Pons (tissue), 1 donor: Measurements from ENCODE around the gene USH1G.

Experiments used
- DNase-seq: peaks from one replicate; pipeline ENCODE4 v3.0.0-alpha.2; 2016; ENCODE audit warnings: low spot score

Gene USH1G

DNA sequence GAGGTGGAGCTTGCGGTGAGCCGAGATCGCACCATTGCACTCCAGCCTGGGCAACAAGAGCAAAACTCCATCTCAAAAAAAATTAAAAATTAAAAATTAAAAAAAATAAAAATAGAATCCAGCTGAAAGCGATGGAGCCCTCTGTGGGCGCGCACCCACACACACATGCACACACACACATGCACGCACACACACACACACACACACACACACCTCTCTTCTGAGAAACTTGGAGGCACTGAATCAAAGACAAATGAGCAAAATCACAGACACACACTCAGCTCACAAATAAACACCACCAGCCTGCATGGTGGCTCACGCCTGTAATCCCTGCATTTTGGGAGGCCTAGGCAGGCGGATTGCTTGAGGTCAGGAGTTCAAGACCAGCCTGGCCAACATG, 20.0 kb downstream of the USH1G start:
- no peak for DNase-seq

DNA sequence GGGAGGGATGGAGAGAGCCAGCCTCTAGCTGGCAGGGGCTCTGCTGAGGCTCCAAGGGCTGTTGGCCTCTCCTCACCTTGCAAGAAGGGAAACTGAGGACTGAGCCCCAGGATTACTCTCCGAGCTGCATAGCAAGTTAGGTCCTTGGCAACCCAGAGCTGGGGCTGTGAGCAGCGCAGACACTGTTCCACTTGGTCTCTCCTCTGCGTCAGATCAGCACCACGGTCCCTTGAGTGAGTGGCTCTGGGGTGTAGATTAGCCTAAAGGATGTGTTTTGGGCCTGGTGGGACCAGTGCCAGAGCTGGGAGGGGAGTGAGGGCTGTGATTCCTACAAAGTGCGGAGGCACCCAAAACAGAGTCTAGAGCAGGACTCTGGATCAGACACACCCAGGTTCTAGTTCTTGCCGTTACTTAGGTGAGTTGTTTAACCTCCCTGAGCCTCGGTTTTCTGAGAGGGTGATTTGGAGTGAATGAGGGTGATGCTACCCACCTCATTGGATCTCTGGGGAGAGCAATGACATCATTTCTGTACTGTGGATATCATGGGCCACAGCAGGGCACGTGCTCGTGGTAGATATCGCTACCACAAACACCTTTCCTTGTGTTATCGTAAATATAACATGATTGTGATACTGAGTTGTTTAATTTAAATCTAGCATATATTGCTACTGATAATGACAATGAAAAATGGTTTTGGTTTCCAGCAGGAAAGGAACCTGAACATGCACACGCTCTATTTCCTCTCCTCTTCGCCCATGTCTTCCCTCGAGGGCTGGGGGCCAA, 21.5 kb downstream of the USH1G start:
- DNase-seq = no peak

DNA sequence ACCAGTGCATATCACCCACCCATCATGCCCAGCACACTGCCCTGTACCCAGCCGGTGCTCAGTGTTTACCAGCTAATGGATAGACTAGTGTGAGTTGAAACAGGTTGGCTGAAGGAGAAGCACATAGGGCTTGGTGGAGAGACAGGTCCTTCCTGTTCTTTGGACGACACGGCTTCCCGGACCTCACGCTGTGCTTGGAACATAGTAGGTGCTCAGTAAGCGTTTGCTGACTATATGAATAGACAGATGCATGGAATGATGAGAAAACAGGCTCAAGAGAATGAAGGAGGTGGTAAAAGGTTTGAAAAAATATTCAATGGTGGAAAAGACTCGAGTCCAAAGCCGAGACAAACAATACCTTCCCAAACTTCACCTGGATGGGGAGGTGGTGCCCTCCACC, 22.8 kb downstream of the USH1G start:
- no peak for DNase-seq

DNA sequence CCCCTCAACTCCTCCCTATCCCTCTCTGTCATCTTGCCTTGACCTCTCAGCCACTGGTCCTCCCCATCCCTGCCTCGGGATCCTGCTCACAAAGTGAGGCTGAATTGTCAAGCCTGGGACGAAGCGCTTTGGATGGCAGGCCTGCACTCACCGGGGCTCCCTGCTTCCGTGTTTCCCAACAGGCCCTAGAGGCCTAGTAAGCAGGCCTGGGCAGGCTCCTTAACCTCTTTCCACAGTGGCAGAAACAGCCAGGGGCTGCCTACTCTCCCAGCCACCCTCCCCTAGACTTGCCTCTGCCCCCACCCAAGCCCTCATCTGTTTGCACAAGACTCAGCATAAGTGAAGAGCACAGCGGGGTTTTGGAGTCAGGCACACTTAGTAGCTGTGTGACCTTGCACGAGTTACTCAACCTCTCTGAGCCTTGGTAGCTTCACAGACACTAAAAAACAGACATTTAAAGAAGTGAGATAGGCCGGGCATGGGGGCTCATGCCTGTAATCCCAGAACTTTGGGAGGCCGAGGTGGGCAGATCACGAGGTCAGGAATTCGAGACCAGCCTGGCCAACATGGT, 24.6 kb downstream of the USH1G start:
- DNase-seq = no peak

DNA sequence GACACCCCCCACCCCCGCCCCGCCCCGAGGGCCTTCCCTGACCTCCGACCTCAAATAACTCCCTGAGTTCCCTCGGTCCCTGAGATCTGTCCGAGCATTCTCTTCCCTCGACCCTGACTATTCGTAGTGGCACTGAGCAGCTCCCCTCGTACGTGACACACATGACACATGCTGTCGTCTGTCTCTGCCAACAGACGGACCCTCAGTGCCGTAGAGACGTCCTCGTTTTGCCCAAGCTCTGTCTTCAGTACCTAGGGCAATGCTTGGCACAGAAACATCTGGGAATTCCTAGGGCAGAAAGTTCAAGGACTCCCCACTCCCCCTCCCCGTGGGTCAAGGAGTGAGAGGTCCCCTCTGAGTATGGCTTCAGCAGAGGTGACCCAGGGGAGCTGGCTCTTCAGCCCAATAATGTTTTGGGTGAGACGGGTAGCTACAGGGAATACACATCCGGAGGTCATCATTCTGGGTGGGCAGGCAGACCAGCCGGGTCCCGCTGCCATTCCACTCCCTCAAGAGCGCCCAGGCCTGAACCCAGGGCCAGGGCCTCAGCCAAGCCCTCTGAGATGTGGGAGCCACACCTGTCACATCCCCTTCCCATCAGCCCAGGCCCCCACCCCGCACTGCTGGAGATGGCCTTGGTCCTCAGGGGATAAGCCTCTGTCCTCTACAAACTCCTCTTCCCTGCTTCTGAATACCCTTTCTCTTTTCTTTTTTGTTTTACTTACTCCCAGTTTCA, 29.0 kb downstream of the USH1G start:
- DNase-seq = no peak

DNA sequence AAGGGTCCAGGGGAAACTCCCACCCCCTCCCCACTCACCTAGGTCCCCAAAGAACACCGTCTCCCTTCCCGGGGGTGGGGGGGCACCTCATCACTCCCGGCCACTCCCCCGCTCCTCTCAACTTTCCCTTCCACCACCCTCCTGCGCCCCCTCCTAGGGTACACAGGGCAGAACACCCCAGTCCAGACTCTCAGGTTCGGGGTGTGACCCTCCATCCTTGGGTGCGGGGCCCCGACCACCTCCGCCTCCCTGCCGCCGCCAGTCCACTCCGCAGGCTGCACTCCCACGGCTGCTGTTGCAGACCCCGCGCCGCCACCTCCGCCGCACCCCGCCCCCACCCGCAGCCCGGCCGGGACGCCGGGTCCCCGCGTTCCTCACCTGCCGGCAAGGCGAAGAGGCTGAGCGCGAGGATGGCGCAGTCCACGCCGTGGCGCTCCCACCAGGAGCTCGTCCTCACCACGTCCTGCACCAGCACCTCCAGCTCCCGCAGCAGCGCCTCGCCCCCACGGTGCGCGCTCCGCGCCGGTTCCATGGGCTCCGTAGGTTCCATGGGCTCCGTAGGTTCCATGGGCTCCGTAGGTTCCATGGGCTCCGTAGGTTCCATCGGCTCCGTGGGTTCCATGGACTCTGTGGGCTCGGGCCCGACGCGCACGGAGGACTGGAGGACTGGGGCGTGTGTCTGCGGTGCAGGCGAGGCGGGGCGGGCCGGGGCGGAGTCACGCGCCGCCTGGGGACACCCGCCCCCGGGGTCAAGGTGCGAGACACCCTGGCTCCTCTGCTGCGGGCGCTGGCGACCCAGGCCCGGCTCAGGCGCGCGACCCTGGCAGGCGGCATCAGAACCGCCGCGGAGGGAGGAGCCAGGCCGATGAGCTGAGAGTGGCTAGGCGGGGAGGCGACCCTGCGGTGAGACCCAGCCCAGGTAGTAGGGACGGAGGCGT, 29.8 kb downstream of the USH1G start, which contains the start of gene FADS6:
TSS of gene FADS6 (minus strand) at position 660 of the 938 bp plus-strand sequence. CDS start at position 622, 38 bp downstream.
- DNase-seq = no peak

DNA sequence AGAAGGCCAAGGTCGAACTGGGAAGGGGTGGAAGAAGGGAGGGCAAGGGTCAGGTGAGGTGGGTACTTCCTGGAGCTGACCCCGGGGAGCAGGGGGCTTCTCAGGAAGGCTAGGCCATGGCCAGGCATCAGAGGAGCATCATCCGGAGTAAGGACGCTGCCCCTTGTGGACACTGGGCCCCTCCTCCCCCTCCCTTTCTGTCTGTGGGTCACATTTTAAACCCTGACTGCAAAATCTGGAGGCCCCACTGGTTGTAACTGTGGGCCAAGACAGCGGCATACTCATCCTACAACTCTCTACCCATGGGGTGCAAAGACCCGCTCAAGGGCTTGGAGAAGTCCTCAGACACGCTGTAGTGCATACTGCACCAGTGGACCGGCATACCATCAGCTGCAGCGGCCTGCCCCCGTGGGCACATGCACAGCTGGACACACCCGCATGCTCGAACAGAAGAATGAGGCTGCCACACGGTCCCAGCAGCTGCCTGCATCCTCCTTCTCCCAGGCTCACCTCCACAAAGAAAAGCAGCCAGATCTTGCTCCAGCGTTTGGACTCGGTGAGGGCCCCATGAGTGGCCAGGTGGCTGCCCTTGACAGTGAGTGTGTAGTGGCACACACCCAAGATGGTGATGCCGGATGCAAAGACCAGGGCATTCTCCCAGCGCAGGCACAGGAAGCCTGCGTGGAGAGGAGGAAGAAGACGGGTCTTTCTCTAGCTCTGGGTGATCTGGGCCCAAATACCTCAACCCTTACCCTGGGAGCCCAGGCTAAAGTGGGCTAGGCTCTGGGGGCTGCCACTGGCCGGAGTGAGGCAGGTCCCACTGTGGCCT, 30.8 kb downstream of the USH1G start:
- DNase-seq = no peak

DNA sequence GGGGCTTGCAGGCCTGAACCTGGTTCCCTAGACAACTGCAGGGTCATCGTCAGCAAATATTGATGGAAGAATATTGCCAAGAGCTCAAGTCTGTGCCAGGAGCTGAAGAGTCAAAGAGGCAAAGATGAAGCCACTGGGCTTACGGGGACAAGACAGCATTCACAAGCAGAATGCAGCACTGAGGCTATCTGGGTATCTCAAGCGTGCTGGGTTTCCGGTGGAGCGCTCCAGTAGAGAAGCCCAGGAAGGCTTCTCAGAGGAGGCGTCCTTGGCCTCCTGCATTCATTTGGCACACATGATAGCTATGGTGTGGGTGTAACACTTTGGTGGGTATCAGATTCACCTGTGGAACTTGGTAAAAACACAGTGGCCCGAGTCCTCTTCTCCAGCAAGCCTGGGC, 32.5 kb downstream of the USH1G start:
- no peak for DNase-seq

DNA sequence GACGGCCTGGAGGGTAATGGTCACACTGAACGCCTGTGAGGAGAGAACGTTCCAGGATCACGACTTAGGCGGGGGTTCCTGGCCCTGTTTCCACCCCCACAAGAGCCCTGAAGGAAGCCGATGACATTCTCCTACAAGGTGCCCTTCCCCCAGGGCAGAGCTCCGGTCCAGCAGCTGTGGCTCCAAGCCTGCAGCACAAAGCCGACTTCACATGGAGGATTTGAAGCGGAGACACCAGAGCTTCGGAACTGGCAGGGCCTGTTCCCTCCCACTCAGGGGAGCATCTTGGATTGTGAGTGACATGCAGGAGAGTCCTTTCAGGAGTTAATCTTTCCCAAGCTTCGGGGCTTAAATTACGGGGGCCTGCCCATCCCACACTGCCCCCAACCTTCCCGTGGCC, 34.6 kb downstream of the USH1G start:
- DNase-seq = no peak

DNA sequence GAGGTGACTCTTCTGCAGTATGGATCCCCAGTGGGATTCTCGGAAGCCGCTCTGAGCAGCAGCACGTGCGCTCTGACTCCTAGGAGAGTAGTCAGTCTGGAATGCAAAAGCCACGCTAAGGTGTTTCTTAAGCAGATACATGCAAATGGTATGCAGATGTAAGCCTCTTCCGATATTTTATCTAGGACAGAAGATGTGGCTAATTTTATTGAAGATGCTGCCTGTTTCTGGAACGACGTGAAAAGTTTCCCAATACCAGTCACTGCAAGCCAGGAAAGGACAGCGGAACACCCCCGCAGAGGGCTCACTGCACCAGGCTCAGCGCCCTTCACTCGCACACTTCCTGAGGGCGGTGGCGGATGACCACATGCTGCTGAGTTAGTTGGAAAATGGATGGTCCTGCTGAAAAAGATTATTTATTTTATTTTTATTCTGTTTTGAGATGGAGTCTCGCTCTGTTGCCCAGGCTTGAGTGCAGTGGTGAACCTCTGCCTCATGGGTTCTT, 39.8 kb downstream of the USH1G start:
- no peak for DNase-seq

DNA sequence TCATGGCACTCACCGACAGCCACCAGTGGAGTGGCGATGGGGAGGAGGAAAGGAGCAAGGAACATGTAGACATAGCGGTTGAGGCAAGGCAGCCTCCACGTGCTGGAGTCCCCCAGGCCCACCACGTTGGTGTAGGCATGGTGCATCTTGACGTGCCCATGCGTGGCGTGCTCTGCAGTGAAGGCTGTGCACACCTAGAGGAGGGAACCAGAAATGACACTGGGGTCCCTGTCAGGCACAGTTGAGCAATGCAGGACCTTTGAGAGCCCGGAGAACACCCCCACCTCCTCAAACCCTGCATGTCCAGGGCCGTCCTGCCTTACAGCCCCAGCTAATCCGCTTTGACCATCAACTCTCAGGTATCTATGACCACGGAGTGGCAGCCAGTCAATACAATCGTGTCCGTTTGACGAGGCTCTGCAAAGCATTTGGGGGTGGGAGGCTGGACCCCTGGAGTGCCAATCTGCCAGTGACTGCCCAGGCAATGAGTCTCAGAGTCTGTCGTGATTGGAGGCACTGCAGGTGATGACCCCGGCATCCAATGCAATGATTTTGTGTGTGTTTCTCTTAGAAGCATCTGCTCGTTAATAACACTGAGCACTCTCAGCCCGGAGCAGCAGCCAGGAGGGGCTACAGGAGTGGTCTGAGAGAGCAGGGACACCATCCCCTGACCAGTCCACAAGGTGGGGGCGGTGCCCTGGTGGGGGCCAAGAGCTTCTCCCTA, 40.4 kb downstream of the USH1G start:
- DNase-seq = no peak

DNA sequence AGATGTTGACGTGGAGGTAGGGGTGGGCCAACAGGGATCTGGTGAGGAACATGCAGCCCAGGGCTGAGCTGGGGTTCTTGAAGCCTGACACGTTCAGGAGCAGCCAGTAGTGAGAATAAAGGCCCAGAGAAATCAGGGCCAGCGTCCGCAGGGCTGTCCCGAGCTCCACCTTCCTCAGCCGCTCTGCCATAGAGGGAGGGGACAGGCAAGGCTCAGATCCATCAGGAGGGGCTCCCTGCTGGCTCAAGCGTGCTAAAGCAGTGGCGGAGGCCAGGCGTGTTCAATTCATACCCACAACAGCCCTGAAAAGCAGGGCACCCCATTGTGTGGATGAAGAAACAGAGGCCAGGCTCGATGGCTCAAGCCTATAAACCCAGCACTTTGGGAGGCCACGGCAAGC, 42.0 kb downstream of the USH1G start:
- DNase-seq = no peak

DNA sequence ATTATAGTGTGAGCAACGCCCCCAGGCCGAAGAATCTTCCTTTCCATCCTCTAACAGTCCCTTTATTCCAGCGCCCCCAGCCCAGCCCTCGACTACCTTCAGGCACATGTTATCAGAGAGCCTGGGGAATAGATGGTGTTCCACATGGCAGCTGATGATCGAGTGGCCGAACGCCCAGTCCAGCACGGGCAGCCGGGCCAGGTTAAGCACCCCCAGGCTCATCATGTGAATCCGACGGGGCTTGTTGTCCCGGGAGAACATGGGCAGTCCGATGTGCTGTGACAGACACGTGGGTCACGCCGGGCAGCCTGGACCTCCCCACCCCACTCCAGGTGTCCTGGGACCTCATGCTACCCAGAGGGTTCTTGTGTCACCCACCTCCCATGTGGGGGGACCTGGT, 43.7 kb downstream of the USH1G start:
- no peak for DNase-seq

DNA sequence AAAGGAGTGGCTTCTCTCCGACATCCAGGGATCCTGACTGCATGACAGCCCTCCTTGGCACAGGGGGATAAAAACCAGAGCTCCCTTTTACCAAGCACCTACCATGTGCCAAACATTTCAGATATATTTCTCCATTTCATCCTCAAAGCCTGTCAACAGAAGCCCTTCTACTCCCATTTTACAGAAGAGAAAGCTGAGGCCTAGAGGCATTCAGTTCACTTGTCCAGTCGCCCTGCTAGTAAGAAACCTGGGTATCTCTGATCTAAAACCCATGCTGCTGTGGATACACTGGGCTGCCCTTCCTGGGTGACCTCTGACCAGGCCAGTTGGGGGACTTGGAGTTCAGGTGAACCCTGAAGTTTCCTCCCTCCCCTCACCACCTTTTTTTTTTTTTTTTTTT, 44.4 kb downstream of the USH1G start:
- DNase-seq = no peak

DNA sequence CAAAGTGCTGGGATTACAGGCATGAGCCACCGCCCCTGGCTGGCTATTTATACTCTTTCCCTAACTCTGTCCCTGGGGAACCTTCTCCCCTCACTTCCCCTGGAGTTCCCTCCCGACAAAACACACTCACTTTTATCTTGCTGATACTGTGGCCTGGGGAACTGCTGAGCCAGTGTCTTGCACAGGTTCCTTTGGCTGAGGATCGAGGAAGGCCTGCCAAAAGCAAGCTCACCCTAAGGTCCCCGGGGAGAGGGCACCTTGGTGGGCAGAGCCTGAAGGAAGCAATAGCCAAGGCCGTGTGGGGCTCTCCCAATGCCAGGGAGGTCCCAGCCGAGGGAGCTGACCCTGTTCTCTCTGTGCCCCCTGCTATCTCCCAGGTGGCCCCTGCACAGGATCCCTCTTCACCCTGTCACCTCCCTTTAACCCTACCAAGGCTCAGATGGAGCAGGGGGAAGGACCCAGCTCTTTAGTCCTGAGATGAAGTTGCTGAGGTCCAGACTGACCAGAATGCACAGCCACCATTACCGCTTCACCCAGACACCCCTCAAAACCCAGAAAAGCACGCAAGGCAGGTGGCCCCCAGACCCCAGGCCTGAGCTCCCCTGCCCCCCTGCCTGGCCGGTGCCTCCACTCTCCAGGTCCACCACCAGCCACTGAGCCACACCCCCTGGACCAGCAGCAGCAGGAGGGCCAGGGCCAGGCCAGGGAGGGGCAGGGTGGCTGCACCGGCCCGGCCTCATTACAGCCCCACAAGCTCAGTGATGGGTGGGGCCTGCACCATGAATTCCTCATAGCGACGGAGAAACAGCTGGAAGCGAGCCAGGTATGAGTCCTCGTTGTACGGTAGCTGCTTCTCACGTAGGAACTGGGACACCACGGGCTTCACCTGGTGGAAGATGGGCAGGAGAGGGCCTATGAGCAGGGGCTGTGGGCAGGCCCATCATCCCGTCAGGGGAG, 45.2 kb downstream of the USH1G start:
- no peak for DNase-seq

DNA sequence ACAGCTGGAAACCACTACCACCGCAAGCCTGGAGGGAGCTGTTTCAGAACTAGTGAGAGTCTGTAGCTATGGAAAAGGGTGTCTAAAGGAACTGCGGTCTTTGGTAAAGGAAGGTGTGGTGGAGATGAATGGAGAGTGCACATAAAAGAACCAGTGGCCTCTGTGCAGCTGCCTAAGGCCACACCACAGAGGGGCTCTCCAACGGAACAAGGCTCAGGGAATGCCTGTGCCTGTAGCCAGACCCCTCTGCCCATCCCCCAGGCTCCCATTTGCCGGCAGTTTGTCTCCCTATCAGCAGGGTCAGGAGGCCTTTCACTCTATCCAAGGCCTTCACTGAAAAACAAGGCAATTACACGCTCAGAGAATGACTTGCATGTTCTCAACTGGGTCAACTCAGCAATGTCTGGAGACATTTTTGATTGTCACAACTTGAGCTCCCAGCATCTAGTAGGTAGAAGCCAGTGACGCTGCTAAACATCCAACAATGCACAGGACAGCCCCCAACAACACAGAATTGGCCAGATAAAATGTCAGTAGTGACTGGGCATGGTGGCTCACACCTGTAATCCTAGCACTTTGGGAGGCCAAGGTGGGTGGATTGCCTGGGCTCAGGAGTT, 47.0 kb downstream of the USH1G start:
- DNase-seq = no peak

DNA sequence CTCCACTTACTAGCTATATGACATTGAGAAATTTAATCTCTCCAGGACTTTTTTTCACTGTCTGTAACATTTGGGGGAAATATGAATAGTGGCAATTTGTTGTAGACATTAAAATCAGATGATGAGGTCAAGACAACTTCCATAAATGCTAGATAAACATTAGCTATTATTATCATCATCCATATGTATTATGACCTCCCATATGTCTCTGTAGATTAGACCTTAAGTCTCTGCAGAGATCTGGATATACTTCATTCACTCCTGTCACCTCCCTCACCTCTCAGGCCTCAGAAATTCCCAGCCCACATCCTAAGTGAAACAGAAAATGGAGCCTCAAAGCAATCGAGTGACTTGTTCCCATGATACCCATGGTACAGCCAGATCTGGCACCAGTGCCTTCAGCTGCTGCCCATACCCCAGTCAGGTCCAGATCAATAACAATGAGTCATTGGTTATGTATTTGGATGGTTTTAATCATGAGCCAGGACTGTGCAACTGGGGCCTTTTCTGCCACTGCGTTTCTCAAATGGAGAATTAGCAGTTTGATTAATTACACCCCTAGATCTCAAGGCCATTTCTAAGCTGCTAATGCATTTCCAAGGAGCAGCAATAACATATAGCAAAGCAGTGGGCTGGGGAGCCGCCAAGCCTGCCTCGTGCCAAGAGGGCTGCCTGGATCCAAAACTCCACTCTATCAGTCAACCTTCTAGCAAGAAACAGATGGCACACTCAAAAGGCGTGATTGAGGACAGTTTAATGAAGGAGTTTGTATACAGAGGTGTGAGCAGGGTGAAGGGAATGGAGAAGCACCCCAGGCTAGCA, 47.7 kb downstream of the USH1G start:
- DNase-seq = no peak

DNA sequence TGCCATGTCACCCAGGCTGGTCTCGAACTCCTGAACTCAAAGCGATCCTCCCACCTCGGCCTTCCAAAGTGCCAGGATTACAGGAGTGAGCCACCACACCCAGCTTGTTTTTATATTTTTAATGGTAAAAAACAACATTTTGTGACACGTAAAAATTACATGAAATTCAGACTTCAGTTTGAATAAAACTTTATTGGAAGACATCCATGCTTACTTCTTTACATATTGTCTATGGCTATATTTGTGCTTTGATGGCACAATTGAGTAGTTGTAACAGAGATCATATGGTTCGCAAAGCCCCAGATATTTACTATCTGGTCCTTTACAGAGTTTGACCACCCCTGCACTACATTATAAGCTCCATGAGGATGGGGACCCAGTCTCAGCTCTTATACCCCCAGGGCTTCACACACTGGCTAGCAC, 48.4 kb downstream of the USH1G start:
- no peak for DNase-seq
